HG02943 (cell line): ENCODE data around the gene NOCT.
"Not testable (repeated sequence)": the region's sequence is repeated elsewhere in the genome, so short reads cannot be mapped to it uniquely, and the experiment has no call there.

Source experiments
- ATAC-seq: cut with Tn5 transposase; IDR thresholded peaks from one replicate; pipeline ENCODE4 v1.9.1; 2021; ENCODE audit warnings: mild to moderate bottlenecking, low read depth, moderate library complexity; ENCODE audit not compliant: unreplicated experiment

The NOCT gene, protein sequence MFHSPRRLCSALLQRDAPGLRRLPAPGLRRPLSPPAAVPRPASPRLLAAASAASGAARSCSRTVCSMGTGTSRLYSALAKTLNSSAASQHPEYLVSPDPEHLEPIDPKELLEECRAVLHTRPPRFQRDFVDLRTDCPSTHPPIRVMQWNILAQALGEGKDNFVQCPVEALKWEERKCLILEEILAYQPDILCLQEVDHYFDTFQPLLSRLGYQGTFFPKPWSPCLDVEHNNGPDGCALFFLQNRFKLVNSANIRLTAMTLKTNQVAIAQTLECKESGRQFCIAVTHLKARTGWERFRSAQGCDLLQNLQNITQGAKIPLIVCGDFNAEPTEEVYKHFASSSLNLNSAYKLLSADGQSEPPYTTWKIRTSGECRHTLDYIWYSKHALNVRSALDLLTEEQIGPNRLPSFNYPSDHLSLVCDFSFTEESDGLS

DNA sequence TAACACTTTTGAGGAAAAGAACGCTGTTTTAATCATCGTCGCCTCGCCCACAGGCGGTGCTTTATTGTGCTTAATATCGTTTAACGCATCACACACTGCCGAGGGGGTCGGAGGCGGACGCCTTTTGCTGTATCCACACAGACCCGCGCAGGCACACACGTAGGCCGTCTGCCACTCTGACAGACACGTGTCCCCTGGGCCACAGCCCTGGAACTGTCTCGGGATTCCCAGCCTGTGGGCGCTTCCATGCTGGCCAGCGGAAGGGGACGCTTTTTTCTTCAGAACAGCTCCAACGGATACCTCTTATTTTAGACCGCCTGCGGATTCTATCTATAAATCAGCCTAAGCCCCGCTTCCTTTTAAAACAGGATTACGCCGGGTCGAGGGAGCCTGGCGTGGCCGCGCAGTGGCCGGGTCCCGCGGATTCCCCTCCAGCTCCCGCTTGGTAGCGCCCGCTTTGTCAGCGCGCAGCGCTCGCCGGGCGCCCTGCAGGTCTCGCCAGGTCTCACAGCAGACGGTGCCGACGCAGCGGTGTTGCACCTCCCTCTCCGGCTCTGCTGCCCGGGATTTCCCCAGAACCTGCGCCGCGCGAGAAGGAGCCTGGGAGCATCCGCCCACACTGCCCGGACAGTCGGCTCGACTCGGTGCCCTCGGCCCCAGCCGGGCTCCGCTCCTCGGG, at the start of gene NOCT:
NOCT (plus strand) TSS at position 513 of the 679 bp plus-strand sequence. CDS start 201 bp downstream, outside the sequence.
- peak; percentile 93 for ATAC-seq

DNA sequence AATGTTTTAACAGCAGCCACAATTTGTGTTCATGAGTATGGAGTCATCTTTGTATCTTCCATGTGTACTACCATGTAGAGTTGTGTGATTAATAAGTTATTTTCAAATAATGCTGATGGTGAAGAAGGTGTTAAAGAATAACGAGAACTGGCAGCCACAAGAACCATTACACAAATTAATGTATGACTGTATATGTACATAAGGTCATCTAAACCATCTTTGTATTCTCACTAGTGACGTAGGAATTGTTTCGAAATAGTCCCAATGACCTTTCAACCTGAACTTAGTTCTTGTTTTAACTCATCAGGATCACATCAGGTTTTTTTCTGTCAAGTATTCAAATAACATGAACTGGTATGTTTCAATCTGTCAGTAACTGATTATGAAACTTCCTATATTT, 48.3 kb upstream of the NOCT start:
- ATAC-seq, result peak; percentile 97

DNA sequence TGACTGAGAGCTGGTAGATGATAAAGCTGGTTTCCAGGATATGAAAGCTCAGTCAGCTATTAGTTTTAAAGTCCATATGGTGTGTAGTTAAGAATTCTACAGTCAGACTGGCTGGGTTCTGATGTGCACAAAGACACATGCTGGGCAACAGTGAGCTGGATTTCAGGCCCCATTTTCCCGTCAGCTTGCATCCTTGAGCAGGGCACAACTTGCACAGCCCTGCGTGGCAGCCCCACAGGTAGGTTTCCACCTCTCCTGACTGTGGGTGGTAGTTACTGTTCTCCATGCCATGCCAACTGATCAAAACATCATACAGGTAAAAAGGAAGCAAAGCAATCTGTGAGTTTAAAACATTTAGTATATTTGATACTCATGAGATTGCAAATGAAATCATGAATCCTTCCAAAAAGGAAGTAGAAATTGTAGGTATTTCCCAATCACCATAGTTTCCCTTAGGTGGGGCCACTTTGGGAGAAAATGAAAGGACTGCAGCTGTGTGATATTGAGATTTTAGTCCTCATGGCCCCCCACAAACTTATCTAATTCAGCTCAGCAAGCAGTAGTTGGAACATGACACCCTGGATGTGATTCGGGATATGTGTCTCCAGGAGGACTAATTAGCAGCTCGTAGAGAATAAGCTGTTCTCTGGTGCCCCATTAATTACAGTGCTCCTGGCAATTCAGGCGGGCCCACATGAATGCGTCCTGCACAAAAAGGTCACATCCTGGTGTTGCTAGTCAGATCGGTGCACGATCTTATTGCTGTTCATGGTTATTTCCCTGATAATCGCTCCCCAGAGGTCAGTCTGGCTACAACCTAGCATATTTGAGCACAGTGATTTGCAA, 42.4 kb upstream of the NOCT start:
- ATAC-seq, result no peak

DNA sequence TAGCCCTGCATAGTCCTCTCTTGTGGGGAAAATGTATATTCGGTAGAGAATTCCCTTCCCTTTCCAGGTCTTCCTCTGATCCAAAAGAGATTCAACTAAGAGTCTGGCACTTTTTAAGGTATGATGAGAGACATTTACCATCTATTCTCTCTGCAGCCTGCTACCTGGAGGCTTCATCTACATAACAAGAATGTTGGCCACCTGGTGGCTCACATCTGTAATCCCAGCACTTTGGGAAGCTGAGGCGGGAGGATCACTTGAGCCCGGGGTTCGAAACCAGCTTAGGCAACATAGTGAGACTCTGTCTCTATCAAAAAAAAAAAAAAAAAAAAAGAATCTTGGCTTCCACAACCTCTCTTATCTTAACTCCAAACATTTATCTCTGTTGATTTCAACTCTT, 40.4 kb upstream of the NOCT start:
- ATAC-seq, result no peak

DNA sequence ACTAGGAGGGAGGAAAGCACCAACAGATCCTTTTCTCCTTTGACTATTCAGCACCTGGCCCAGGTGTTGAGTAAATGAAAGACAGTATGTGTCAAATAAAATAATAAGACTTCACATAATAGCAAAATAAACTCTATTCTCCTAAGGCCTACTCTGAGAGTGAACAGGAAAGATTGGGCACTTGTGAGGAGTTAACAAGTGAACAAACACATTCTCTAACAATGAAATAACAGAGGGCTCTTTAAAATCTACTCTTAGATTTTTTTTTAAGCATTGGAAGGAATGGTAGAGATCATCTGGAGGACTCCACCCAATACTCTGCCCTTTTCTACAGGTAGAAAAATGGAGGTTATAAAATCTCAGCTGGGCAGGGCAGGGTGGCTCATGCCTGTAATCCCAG, 39.1 kb upstream of the NOCT start:
- no peak for ATAC-seq

DNA sequence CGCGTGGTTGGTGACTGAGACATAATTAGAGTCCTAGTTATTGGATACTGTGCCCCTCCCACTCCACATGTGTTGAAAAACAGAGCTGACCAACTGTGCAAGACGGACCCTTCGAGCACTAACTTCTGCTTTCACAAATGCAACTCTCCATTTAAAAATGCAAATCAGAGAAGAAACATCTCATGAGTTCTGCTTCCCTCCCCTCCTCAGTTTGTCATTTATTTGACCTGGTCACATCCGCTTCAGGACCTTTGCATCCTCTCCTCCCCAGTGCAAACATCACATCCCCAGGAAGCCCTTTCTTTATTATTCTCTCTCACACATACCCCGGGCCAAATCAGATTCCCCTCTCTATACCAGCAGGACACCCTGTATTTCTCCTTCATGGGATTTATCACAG, 38.1 kb upstream of the NOCT start:
- ATAC-seq, result peak; percentile 96

DNA sequence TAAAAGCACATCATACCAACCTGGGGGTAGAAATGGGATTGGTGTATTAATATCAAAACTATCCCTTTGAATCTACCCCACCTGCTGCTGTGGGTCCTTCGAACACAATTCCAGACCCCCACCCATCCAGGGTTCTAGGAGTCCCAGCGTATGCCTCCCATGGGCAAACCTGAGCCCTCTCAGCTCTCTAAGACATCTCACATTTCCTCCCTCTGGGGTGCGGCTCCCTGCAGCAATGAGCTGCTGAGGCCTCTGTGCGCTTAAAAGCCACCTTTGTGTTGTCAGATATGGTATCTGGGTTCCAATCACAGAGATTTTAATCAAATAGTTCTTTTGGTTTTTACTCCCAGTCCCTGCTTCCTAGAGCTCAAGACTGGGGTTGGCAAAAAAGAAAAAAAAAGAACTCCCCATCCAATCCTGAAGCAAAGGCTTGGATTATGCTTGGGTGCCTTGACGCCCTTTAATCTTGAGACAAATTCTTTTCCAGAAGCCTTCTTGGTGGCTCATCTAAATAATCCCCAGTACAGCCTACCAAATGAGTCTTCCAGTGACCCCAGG, 37.5 kb upstream of the NOCT start:
- ATAC-seq, result no peak

DNA sequence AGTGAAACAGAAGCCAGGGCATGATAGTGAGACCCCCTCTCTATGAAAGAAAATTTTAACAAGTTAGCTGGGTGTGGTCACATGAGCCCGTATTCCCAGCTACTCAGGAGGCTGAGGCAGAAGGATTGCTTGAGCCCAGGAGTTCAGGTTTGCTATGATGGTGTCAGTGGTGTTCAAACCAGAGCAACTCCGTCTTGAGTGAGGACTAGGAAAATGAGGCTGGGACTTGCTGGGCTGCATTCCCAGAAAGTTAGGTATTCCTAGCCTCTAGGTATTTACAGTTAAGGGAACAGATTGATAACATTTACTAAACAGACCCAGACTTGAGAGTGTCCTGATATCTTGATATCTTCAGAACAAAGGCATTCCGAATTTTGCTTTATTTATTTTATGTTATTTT, 37.0 kb upstream of the NOCT start:
- no peak for ATAC-seq

DNA sequence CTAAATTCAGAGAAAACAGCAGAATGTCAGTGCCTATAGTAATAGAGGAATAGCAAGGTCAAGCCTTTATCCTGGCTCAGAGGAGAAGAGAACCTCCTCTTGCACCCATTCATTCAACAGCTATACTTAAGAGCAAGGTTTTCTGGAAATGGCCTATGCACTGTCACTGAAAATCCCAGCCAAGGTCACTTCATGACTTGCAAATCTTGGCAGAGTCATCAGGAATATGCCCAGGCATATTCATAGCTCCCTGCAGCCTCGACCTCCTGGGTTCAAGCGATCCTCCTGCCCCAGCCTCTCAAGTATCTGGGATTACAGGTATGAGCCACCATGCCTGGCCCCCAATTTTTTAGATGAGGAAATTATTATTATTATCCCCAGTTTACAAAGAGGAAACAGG, 35.8 kb upstream of the NOCT start:
- ATAC-seq, result no peak

DNA sequence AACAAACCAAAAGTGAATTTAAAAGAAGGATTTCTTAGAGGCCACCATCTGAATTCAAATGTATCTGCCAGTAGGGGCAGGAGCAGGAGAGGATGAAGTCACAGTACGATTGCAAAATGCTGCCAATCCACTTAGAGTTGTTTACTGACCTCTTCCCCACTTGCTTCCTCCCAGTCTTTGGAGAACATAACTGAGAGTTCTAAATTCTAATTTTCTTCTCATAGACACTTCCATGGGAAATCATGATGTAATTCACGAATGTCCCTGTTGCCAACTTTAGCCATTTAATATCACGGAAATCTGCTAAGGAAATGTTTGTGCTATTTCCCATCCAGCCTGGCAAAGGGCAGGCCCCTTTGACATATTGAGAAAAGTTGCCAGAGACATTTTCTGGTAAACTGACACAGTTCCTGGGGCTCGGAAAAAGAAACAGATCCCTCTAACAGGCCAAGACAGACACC, 33.6 kb upstream of the NOCT start:
- no peak for ATAC-seq

DNA sequence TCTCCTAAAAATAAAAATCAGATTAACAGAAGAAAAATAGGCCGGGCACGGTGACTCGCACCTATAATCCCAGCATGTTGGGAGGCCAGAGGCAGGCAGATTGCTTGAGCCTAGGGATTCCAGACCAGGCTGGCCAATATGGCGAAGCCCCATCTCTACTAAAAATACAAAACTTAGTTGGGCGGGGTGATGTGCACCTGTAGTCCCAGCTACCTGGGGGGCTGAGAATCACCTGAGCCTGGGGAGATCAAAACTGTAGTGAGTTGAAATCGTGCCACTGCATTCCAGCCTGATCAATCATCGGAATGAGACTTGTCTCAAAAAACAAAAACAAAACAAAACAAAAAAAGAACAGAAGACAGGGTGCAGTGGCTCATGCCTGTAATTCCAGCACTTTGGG, 32.8 kb upstream of the NOCT start:
- ATAC-seq, result no peak

DNA sequence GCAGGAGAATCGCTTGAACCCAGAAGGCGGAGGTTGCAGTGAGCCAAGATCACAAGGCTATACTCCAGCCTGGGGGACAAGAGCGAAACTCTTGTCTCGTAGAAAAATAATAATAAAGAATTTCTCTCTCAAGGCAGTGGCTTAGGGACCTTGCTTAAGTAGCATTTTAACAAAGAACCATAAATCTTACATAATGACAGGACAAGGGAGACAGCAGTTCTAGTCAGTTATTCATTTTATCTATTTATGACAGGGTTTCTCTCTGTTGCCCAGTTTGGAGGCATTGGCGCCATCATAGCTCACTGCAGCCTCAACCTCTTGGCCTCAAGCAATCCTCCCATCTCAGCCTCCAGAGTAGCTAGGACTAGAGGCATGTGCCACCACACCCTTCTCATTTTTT, 31.9 kb upstream of the NOCT start:
- ATAC-seq, result no peak

DNA sequence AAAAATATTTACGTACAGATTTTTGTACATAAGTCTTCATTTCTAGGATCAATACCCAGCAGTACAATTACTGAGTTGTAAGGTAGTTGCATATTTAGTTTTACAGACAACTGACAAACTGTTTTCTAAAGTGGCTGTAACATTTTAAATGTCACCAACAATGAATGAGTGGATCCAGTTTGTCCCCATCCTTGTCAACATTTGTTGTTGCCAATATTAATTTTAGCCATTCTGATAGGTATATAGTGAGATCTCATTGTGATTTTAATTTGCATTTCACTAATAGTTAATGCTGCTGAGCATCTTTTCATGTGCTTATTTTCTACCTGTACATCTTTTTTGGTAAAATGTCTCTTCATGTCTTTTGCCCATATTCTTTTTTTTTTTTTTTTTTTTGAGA, 30.9 kb upstream of the NOCT start:
- no peak for ATAC-seq

DNA sequence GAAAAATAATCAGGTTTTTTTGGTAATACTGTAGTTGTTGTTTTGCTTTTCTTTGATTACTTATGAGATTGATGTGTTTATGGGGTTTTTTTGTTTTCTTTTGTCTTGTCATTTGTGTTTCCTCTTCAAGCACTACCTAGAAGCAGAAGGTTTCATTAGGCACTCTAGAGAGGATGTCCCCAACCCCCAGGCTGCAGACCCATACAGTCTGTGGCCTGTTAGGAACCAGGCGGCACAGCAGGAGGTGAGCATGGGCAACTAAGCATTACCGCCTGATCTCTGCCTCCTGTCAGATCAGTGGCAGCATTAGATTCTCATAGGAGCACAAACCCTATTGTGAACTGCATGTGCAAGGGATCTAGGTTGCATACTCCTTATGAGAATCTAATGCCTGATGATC, 22.9 kb upstream of the NOCT start:
- no peak for ATAC-seq

DNA sequence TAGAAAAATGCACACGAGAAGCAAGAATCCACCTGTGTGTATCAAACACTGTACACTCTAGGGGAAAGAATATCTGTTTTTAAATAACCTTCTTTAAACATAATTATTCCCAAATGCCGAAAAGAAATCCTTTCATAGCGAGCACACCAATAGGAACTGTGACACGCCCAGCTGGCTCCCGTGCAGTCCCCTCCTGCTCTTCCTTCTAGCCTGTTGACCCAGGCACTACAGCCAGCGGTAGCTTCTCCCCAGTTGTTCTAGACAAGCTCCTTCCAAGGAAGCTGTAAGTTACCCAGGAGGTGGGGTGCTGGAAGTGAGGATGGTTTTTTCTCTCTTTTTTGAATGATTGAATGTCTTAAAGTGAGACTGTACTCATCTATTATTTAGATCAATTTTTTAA, 19.5 kb upstream of the NOCT start:
- ATAC-seq, result no peak

DNA sequence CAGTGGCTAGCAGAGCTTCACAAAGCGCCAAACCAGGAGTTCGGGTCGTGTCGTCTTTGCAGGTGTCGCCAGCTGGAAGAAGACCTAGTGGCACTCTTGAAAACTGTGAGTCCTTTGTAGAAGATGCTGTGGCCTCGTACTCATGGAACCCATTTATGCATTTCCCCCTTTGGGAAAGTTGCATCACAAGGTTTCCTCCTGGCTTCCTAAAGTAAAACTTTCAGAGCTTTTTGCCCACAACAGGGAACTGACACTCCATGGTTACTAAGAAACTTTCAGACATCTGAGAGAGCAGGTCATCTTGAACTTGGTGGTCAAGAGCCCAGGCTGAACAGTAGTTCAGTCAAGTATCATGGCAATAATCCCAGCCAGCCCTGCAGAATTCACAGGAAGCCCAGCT, 15.9 kb upstream of the NOCT start:
- ATAC-seq, result no peak

DNA sequence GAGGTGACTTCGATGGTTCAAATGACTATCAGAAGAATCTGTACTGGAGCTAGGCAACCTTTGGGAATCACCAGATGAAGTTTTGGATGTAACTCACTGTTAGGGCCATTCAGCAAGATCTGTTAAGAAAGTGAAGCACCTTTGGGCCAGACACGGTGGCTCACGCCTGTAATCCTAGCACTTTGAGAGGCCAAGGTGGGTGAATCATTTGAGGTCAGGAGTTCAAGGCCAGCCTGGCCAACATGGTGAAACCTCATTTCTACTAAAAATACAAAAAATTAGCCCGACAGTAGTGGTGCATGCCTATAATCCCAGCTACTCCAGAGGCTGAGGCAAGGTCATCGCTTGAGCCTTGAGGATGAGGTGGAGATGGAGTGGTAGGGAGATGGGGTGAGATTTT, 15.4 kb upstream of the NOCT start:
- ATAC-seq, result not testable (repeated sequence)

DNA sequence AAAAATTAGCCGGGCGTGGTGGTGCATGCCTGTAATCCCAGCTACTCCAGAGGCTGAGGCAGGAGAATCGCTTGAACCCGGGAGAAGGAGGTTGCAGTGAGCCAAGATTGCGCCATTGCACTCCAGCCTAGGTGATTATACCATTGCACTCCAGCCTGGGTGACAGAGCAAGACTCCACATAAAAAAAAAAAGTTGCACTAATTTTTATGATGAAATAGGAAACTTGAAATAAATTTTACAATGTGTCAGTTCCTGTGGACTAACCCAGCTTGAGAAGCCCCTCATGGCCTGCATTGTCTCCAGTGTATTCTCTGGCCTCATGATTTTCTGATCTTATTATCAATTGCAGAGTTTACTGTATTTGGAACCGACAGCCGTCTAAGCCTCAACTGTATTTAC, 14.2 kb upstream of the NOCT start:
- not testable (repeated sequence) for ATAC-seq

DNA sequence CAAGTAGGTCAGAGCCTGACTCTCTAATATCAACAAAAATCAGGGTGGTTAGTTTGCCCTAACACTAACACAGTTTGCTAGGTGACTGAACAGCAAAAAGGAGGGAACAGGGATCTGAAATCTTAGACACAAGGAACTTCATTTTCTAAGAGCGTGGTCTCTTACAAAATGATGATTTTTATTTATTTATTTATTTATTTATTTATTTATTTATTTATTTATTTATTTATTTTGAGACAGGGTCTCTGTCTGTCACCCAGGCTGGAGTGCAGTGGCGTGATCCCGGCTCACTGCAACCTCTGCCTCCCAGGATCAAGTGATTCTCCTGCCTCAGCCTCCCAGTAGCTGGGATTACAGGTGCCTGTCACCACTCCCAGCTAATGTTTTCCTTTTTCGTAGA, 11.9 kb upstream of the NOCT start:
- not testable (repeated sequence) for ATAC-seq

DNA sequence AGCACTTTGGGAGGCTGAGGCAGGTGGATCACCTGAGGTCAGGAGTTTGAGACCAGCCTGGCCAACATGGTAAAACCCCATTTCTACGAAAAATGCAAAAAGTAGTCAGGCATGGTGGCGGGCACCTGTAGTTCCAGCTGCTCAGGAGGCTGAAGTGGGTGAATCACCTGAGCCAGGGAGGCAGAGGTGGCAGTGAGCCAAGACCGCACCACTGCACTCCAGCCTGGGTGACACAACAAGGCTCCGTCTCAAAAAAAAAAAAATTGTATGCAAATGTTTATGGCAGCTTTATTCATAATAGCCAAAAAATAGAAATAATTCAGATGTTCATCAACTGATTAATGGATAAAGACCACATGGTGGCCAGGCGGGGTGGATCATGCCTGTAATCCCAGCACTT, 9.8 kb upstream of the NOCT start:
- no peak for ATAC-seq

DNA sequence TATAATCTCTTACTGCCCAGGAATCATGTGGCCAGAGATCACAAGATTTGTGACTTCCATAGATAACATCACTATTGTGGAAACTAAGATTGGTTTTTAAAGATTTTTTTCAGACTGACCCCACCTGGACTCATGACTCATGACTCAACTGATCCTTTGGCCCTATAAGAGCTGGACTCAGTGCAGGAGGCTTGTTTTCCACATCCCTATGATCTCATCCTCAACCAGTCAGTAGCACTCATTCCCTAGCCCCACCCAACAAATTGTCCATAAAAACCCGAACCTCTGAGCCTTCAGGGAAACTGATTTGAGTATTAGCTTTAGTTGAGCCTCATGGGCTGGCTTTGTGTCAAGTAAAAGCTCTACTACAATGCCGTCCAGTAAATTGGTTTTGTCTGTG, 7.9 kb upstream of the NOCT start:
- ATAC-seq, result no peak
